Measurements from ENCODE around the gene NCR3LG1.

GRCh38 chr11:17371614-17372013 lies 20.0 kb downstream of the NCR3LG1 start:
- TF ChIP-seq CTCF (IDR thresholded peaks at IDR 0.05) (no peak), POLR2A (IDR thresholded peaks at IDR 0.05) (no peak)
